Mesodermal cell (in vitro differentiated cells): Measurements from ENCODE around the gene CSTA.
"Not testable (repeated sequence)": the region's sequence is repeated elsewhere in the genome, so short reads cannot be mapped to it uniquely, and the experiment has no call there.

Experiments
- H3K27ac ChIP-seq: 2 replicates; pipeline ENCODE4 v1.7.0; 2013; ENCODE audit warnings: mild to moderate bottlenecking, low read depth, low read length, moderate library complexity; ENCODE audit not compliant: severe bottlenecking
- H3K36me3 ChIP-seq: 2 replicates; pipeline ENCODE4 v1.7.1; 2013; ENCODE audit warnings: mild to moderate bottlenecking, low read length, moderate library complexity; ENCODE audit not compliant: control insufficient read depth, insufficient read depth
- H3K4me1 ChIP-seq: one replicate; pipeline ENCODE4 v1.7.1; 2013; ENCODE audit warnings: mild to moderate bottlenecking, low read length; ENCODE audit not compliant: insufficient read depth, control insufficient read depth, poor library complexity, severe bottlenecking
- H3K4me3 ChIP-seq: 2 replicates; pipeline ENCODE4 v1.7.0; 2013; ENCODE audit warnings: low read length, control low read depth, mild to moderate bottlenecking; ENCODE audit not compliant: insufficient read depth, poor library complexity, severe bottlenecking; ENCODE audit errors: extremely low read depth
- H3K9me3 ChIP-seq: 2 replicates; pipeline ENCODE4 v1.7.1; 2013; ENCODE audit warnings: mild to moderate bottlenecking, low read length, moderate library complexity; ENCODE audit not compliant: control insufficient read depth
- WGBS, 2 experiments: methylation state at CpG; one replicate each; pipeline ENCODE4 v1.1.5; 2013; ENCODE audit warnings: missing lambda C conversion rate in 2 of 2; ENCODE audit not compliant: insufficient coverage in 2 of 2; 5-methylcytosine and 5-hydroxymethylcytosine counted together

Gene CSTA

GRCh38 chr3:122353893-122354401 is 28.9 kb downstream of the CSTA start:
- WGBS, 2 experiments, result 91 to 100% methylated on average over 1 of the region's 1 CpG
- no peak overlapping the region for H3K27ac ChIP-seq
- H3K4me3 ChIP-seq, result no peak overlapping the region
- no peaks in the 10 kb centered on the region for H3K9me3 ChIP-seq
- no peaks in the 10 kb centered on the region for H3K4me1 ChIP-seq
- peaks cover 8% of the 10 kb centered on the region for H3K36me3 ChIP-seq

- no peak overlapping the region for H3K4me3 ChIP-seq
- WGBS, 2 experiments, result 68 to 70% methylated on average over 4 of the region's 4 CpGs
- no peaks in the 10 kb centered on the region for H3K4me1 ChIP-seq
- no peak overlapping the region for H3K27ac ChIP-seq
- peaks cover 12% of the 10 kb centered on the region for H3K36me3 ChIP-seq
- H3K9me3 ChIP-seq, result no peaks in the 10 kb centered on the region
Measured at GRCh38 chr3:122355612-122356011, 30.6 kb downstream of the CSTA start.

GRCh38 chr3:122356402-122356801 is 31.4 kb downstream of the CSTA start:
- no CpG with 5 or more reads among the region's 4 CpGs for WGBS, 2 experiments
- H3K36me3 ChIP-seq, result peaks cover 20% of the 10 kb centered on the region

GRCh38 chr3:122357828-122358702 is 33.0 kb downstream of the CSTA start:
- no peak overlapping the region for H3K27ac ChIP-seq
- peaks cover 33% of the 10 kb centered on the region for H3K36me3 ChIP-seq
- no CpG with 5 or more reads among the region's 2 CpGs for WGBS, 2 experiments
- no peak overlapping the region for H3K4me3 ChIP-seq
- H3K4me1 ChIP-seq, result no peaks in the 10 kb centered on the region
- H3K9me3 ChIP-seq, result no peaks in the 10 kb centered on the region

More at GRCh38 chr3:122356402-122356801, 31.4 kb downstream of the CSTA start:
- no peaks in the 10 kb centered on the region for H3K9me3 ChIP-seq
- H3K4me3 ChIP-seq, result no peak overlapping the region
- no peak overlapping the region for H3K27ac ChIP-seq
- H3K4me1 ChIP-seq, result no peaks in the 10 kb centered on the region

- peaks cover 39% of the 10 kb centered on the region for H3K36me3 ChIP-seq
- H3K4me1 ChIP-seq, result no peaks in the 10 kb centered on the region
- WGBS, 2 experiments, result 83 to 93% methylated on average over 2 of the region's 2 CpGs
- H3K27ac ChIP-seq, result no peak overlapping the region
- H3K9me3 ChIP-seq, result no peaks in the 10 kb centered on the region
- no peak overlapping the region for H3K4me3 ChIP-seq
Measured at GRCh38 chr3:122358703-122359032, 33.6 kb downstream of the CSTA start.

- peaks cover 66% of the 10 kb centered on the region for H3K36me3 ChIP-seq
- H3K27ac ChIP-seq, result no peak overlapping the region
- H3K4me3 ChIP-seq, result no peak overlapping the region
- H3K9me3 ChIP-seq, result no peaks in the 10 kb centered on the region
- no peaks in the 10 kb centered on the region for H3K4me1 ChIP-seq
- 94 to 100% methylated on average over 1 to 2 of the region's 2 CpGs for WGBS, 2 experiments
Measured at GRCh38 chr3:122362026-122362425, 37.0 kb downstream of the CSTA start.

GRCh38 chr3:122364490-122364889 is 39.4 kb downstream of the CSTA start:
- Histone ChIP-seq H3K4me1 (no peaks in the 10 kb centered on the region), H3K9me3 (no peaks in the 10 kb centered on the region), H3K4me3 (no peak overlapping the region), H3K36me3 (peaks cover 73% of the 10 kb centered on the region), H3K27ac (no peak overlapping the region)
- 0% methylated on average over 1 of the region's 2 CpGs; no CpG with 5 or more reads in 1 of the 2 experiments for WGBS, 2 experiments

- no peaks in the 10 kb centered on the region for H3K9me3 ChIP-seq
- H3K4me1 ChIP-seq, result no peaks in the 10 kb centered on the region
- H3K27ac ChIP-seq, result no peak overlapping the region
- no CpG with 5 or more reads among the region's 1 CpG for WGBS, 2 experiments
- H3K4me3 ChIP-seq, result no peak overlapping the region
- H3K36me3 ChIP-seq, result peaks cover 70% of the 10 kb centered on the region
Measured at GRCh38 chr3:122365073-122365472, 40.0 kb downstream of the CSTA start.

- WGBS, 2 experiments, result 91 to 93% methylated on average over 2 to 6 of the region's 10 CpGs
- peaks cover 73% of the 10 kb centered on the region for H3K36me3 ChIP-seq
- H3K4me1 ChIP-seq, result not testable (repeated sequence)
Measured at GRCh38 chr3:122365582-122366378, 40.7 kb downstream of the CSTA start.

GRCh38 chr3:122366379-122366749 is 41.3 kb downstream of the CSTA start:
- Histone ChIP-seq H3K36me3 (peaks cover 71% of the 10 kb centered on the region), H3K4me3 (no peak overlapping the region), H3K27ac (no peak overlapping the region), H3K4me1 (no peaks in the 10 kb centered on the region), H3K9me3 (no peaks in the 10 kb centered on the region)
- 88 to 89% methylated on average over 2 to 4 of the region's 5 CpGs for WGBS, 2 experiments

More at GRCh38 chr3:122365582-122366378, 40.7 kb downstream of the CSTA start:
- not testable (repeated sequence) for H3K27ac ChIP-seq, H3K4me3 ChIP-seq, H3K9me3 ChIP-seq
